NT2/D1 (cell line): ENCODE measurements around the gene RIBC2.
"Not testable (repeated sequence)": the region's sequence is repeated elsewhere in the genome, so short reads cannot be mapped to it uniquely, and the experiment has no call there.

Experiments
- DNase-seq: peaks from one replicate; pipeline ENCODE4 v3.0.0-alpha.2; 2011; ENCODE audit warnings: low read depth, low spot score
- H3K27me3 ChIP-seq: 2 replicates; pipeline ENCODE4 v1.6.0; 2011; ENCODE audit warnings: mild to moderate bottlenecking; ENCODE audit not compliant: insufficient read length, insufficient read depth
- H3K36me3 ChIP-seq: 2 replicates; pipeline ENCODE4 v1.6.1; 2011; ENCODE audit warnings: mild to moderate bottlenecking, low read length, mixed read lengths; ENCODE audit not compliant: insufficient read depth, insufficient read length
- H3K4me1 ChIP-seq: 2 replicates; pipeline ENCODE4 v1.5.1; 2011; ENCODE audit not compliant: insufficient read depth, insufficient read length
- H3K4me3 ChIP-seq: 2 replicates; pipeline ENCODE4 v1.5.1; 2011; ENCODE audit warnings: low read depth; ENCODE audit not compliant: insufficient read length
- H3K9ac ChIP-seq: 2 replicates; pipeline ENCODE4 v1.6.0; 2011; ENCODE audit warnings: low read depth; ENCODE audit not compliant: insufficient read length
- H3K9me3 ChIP-seq: 2 replicates; pipeline ENCODE4 v1.5.1; 2011; ENCODE audit warnings: mild to moderate bottlenecking, low read length; ENCODE audit not compliant: insufficient read depth
- SUZ12 ChIP-seq: IDR thresholded peaks from 2 replicates; pipeline ENCODE4 v1.6.1; 2011; ENCODE audit not compliant: insufficient read length, insufficient read depth; ENCODE audit errors: extremely low read depth
- YY1 ChIP-seq: IDR thresholded peaks from 2 replicates; pipeline ENCODE4 v1.6.1; 2011; ENCODE audit not compliant: insufficient read length, insufficient read depth
- ZNF274 ChIP-seq: IDR thresholded peaks from 2 replicates; pipeline ENCODE4 v1.6.1; 2011; ENCODE audit warnings: mild to moderate bottlenecking, low read depth, low read length

The RIBC2 gene

DNA sequence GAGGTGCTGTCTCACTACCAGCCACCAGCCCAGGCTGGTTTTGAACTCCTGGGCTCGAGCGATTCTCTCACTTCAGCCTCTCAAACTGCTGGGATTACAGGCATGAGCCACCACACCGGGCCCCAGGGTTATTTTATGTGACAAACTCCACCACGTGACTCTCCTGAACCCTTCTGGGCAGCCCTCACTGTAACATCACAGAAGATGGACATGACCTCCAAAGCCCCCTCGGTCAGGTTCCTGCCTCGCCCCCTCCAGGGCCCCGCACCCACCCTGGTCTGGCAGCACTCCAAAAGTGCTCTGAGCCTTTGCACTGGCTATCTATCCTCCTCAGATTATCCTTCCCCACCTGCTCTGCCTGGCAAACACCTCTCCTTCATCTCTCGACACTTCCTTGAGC is 43.3 kb downstream of the RIBC2 start:
- Histone ChIP-seq H3K9ac (no peak overlapping the region), H3K4me3 (no peak overlapping the region), H3K36me3 (no peaks in the 10 kb centered on the region), H3K4me1 (no peaks in the 10 kb centered on the region), H3K27me3 (no peaks in the 10 kb centered on the region), H3K9me3 (no peaks in the 10 kb centered on the region)
- TF ChIP-seq SUZ12: no peak
- no peak for DNase-seq

DNA sequence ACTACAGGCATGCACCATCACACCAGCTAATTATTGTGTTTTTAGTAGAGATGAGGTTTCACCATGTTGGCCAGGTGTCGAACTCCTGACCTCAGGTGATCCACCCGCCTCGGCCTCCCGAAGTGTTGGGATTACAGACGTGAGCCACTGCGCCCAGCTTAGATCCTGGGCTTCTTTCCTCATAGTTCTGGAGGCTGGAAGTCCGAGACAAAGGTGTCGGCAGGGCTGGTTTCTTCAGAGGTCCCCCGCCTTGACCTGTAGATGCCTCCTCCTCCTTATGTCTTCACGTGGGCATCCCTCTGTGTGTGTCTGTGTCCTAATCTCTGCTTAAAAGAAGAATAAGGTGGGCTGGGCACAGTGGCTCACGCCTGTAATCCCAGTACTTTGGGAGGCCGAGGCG is 45.0 kb downstream of the RIBC2 start:
- no peak overlapping the region for H3K9ac ChIP-seq
- H3K4me1 ChIP-seq: no peaks in the 10 kb centered on the region
- DNase-seq: no peak
- TF ChIP-seq ZNF274 (no peak), SUZ12 (no peak), YY1 (no peak)
- H3K36me3 ChIP-seq: no peaks in the 10 kb centered on the region
- H3K9me3 ChIP-seq: peaks cover 2% of the 10 kb centered on the region
- H3K27me3 ChIP-seq: no peaks in the 10 kb centered on the region
- no peak overlapping the region for H3K4me3 ChIP-seq

DNA sequence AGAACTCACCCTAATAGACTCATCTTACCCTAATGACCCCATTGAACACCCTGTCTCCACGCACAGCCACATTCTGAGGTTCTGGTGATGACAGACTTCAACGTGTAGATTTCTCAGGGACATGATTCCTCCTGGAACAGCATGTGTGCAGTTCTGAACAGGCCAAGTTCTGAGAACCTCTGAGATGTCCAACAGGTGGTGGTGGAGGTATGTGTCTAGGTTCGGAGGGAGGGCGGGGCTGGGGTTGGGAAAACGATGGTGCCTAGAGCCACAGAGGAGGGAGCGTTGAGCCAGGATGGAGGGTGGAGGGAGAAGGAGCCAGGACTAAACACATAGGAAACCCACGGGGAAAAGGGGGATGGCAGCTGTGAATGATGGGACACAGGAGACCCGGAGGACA is 45.7 kb downstream of the RIBC2 start:
- DNase-seq: no peak
- Histone ChIP-seq H3K36me3 (no peaks in the 10 kb centered on the region), H3K27me3 (no peaks in the 10 kb centered on the region), H3K9me3 (peaks cover 6% of the 10 kb centered on the region), H3K4me1 (no peaks in the 10 kb centered on the region), H3K4me3 (no peak overlapping the region), H3K9ac (no peak overlapping the region)
- TF ChIP-seq YY1: no peak
- TF ChIP-seq ZNF274: no peak
- no peak for TF ChIP-seq SUZ12

DNA sequence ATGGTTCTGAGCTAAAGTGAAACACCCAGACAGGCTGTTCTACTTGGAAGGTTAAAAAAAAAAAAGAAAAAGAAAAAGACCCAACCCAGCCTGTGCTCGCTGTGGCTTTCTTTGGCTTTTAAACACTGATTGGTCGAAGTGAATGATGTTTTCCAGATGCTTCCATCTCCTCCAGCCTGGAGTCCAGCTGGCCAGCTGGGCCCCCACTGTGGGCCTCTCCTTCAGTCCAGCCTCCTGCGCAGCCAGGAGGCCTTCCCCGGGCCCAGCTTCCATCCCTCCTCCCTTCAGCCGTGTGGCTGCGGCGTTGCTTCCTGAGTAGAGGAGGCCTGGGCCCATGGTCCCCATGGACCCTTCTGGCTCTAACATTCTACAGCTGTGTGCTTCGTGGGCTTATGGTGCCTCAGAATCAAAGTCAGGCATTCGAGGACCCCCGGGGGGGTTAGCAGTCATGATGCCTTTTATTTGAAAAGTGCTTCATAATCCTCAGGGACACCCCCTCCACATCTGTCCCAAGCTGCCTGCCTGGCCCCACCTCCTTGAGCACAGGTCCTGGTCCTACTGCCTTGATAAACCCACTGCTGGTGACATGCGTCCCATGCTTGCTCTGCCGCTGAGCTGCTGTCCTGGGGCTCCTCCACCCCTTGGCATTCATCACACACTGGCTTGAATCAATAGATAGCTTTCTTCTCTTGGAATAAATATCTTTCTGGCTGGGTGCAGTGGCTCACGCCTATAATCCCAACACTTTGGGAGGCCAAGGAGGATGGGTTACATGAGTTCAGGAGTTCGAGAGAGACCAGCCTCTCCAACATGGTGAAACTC is 47.0 kb downstream of the RIBC2 start:
- no peak overlapping the region for H3K4me3 ChIP-seq
- no peaks in the 10 kb centered on the region for H3K4me1 ChIP-seq
- TF ChIP-seq SUZ12: no peak
- TF ChIP-seq ZNF274: no peak
- no peak for TF ChIP-seq YY1
- H3K27me3 ChIP-seq: no peaks in the 10 kb centered on the region
- H3K9me3 ChIP-seq: peaks cover 6% of the 10 kb centered on the region
- DNase-seq: no peak
- no peaks in the 10 kb centered on the region for H3K36me3 ChIP-seq
- no peak overlapping the region for H3K9ac ChIP-seq

DNA sequence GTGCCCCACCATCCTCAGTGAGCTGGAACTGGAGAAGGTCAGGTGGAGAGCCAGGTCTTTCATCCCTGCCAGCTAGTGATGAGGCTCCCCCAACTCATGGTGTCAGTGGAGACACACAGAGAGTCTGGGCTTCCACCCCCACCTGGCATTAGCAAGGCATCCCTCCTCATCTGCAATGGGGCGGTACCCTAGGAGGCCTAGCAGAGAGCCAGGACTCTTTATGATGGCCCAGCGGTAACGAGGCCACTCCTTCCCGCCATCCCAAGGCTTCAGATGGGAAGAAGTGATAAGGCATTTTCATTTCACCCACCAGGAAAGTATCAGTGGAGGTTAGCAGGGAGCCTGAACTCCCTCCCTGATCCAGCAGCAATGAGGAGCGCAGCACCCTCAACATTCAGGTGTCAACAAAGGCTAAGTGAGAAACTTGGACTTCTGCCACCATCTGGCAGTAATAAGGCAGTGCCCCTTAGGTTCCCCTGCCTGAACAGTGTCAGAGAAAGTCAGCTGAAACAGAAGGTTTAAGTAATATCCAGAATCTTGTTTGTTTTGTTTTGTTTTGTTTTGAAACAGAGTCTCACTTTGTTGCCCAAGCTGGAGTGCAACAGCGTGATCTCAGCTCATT is 48.7 kb downstream of the RIBC2 start:
- DNase-seq: no peak
- H3K9ac ChIP-seq: no peak overlapping the region
- H3K4me1 ChIP-seq: no peaks in the 10 kb centered on the region
- H3K9me3 ChIP-seq: peaks cover 6% of the 10 kb centered on the region
- H3K27me3 ChIP-seq: no peaks in the 10 kb centered on the region
- H3K36me3 ChIP-seq: no peaks in the 10 kb centered on the region
- no peak overlapping the region for H3K4me3 ChIP-seq
- TF ChIP-seq ZNF274: no peak
- TF ChIP-seq YY1: no peak
- TF ChIP-seq SUZ12: no peak

DNA sequence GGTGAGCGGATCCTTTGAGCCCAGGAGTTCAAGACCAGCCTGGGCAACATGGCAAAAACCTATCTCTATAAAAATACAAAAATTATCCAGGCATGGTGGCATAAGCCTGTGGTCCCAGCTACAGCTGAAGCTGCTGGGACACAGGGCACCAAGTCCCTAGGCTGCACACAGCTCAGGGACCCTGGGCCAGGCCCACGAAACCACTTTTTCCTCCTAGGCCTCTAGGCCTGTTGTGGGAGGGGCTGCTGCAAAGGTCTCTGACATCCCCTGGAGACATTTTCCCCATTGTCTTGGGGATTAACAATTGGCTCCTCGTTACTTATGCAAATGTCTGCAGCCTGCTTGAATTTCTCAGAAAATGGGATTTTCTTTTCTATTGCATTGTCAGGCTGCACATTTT is 50.2 kb downstream of the RIBC2 start:
- peaks cover 11% of the 10 kb centered on the region for H3K9me3 ChIP-seq
- not testable (repeated sequence) for H3K4me1 ChIP-seq, H3K36me3 ChIP-seq, H3K9ac ChIP-seq, H3K27me3 ChIP-seq, DNase-seq, H3K4me3 ChIP-seq

DNA sequence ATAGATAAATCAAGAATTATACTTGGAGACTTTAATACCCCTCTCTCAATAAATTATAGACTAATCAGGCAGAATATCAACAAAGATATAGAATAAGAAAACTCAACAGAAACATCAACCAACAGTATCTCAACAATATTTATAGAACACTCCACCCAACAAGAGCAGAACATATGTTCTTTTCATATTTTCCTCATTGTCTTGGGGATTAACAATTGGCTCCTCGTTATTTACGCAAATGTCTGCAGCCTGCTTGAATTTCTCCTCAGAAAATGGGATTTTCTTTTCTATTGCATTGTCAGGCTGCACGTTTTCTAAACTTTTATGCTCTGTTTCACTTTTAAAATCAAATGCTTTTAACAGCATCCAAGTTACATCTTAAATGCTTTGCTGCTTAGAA is 52.1 kb downstream of the RIBC2 start:
- Histone ChIP-seq H3K4me3 (no peak overlapping the region), H3K9me3 (peaks cover 11% of the 10 kb centered on the region), H3K4me1 (no peaks in the 10 kb centered on the region), H3K36me3 (no peaks in the 10 kb centered on the region), H3K9ac (no peak overlapping the region), H3K27me3 (no peaks in the 10 kb centered on the region)
- TF ChIP-seq ZNF274 (no peak), YY1 (no peak)
- DNase-seq: no peak

DNA sequence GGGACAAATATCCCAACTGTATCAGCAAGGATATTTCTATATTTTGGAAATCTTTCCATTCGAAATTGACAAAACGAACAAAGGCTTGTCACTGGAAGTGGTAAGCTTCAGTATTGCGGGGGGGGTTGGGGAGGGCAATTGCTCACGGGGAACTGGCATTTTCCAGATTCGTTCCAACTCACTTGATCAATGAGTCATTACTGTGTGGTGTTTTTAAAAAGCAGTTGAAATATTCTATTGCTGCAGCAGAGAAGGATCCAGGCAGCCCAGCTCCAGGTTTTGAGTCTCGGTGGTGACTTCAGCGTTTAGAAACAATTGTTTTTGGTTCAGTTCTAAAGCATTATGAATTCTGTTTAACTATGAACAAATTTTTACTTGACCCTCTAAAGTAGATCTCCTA is 55.4 kb downstream of the RIBC2 start:
- Histone ChIP-seq H3K36me3 (no peaks in the 10 kb centered on the region), H3K9ac (no peak overlapping the region), H3K27me3 (no peaks in the 10 kb centered on the region), H3K4me1 (peaks cover 2% of the 10 kb centered on the region), H3K4me3 (no peak overlapping the region), H3K9me3 (peaks cover 6% of the 10 kb centered on the region; the same call in 1 of the 2 replicates)
- no peak for DNase-seq
- TF ChIP-seq ZNF274: no peak
- TF ChIP-seq SUZ12: no peak
- TF ChIP-seq YY1: no peak
